Dermis microvascular lymphatic vessel endothelial cell (primary cell): ENCODE measurements around the gene FHIT. TPM values are rescaled to one million over a fixed set of nuclear protein-coding genes. Genes with fewer than 3 reads are reported as not detected.
"Not testable (repeated sequence)": the region's sequence is repeated elsewhere in the genome, so short reads cannot be mapped to it uniquely, and the experiment has no call there.

Experiments
- DNase-seq, 2 donors: peaks; one replicate each; pipeline versions ENCODE4 v3.0.0 to v3.0.0-alpha.2; 2010; ENCODE audit warnings: low read depth in 2 of 2
- total RNA-seq: library from RNA; depleted of rRNA; stranded (reverse); fragments of >200 nt; gene quantifications from 2 replicates; pipeline ENCODE4 v1.2.1, GENCODE V29; 2014

Gene FHIT
- total RNA-seq, 1 donor from 2014 or later = 0.51 TPM

- no peak for DNase-seq
Observed at GRCh38 chr3:59970376-59970775, 1280.9 kb downstream of the FHIT start.

GRCh38 chr3:59968513-59969045, 1282.7 kb downstream of the FHIT start:
- DNase-seq = no peak

GRCh38 chr3:59963676-59964075, 1287.6 kb downstream of the FHIT start:
- DNase-seq = no peak

GRCh38 chr3:59957150-59957549, 1294.1 kb downstream of the FHIT start:
- DNase-seq = no peak

- no peak for DNase-seq
Observed at GRCh38 chr3:59953104-59953503, 1298.1 kb downstream of the FHIT start.

- no peak for DNase-seq
Observed at GRCh38 chr3:59949311-59949710, 1301.9 kb downstream of the FHIT start.

GRCh38 chr3:59946401-59946800, 1304.9 kb downstream of the FHIT start:
- no peak for DNase-seq

- no peak for DNase-seq
Observed at GRCh38 chr3:59940718-59941117, 1310.5 kb downstream of the FHIT start.

GRCh38 chr3:59939826-59940426, 1311.3 kb downstream of the FHIT start:
- no peak for DNase-seq

GRCh38 chr3:59938828-59939227, 1312.4 kb downstream of the FHIT start:
- no peak for DNase-seq

- no peak for DNase-seq
Observed at GRCh38 chr3:59937201-59937600, 1314.1 kb downstream of the FHIT start.

- DNase-seq = no peak
Observed at GRCh38 chr3:59936472-59936871, 1314.8 kb downstream of the FHIT start.

- no peak for DNase-seq
Observed at GRCh38 chr3:59935025-59935424, 1316.2 kb downstream of the FHIT start.

GRCh38 chr3:59934560-59934959, 1316.7 kb downstream of the FHIT start:
- not testable (repeated sequence) for DNase-seq

- DNase-seq = no peak
Observed at GRCh38 chr3:59930170-59930569, 1321.1 kb downstream of the FHIT start.

- no peak for DNase-seq
Observed at GRCh38 chr3:59927056-59927455, 1324.2 kb downstream of the FHIT start.

GRCh38 chr3:59925946-59926345, 1325.3 kb downstream of the FHIT start:
- DNase-seq = no peak

- DNase-seq = no peak
Observed at GRCh38 chr3:59922192-59922591, 1329.1 kb downstream of the FHIT start.

- DNase-seq = no peak
Observed at GRCh38 chr3:59920822-59921221, 1330.4 kb downstream of the FHIT start.

GRCh38 chr3:59919586-59919985, 1331.7 kb downstream of the FHIT start:
- DNase-seq = no peak

- DNase-seq = no peak
Observed at GRCh38 chr3:59914251-59914650, 1337.0 kb downstream of the FHIT start.

GRCh38 chr3:59913645-59914044, 1337.6 kb downstream of the FHIT start:
- DNase-seq = no peak

- DNase-seq = no peak
Observed at GRCh38 chr3:59908701-59909100, 1342.6 kb downstream of the FHIT start.

GRCh38 chr3:59908280-59908679, 1343.0 kb downstream of the FHIT start:
- no peak for DNase-seq
